Muscle layer of duodenum (tissue), 2 donors: ENCODE results near the gene TFF2.

Source experiments
- H3K27ac ChIP-seq: one replicate; pipeline ENCODE4 v1.7.0; 2013; ENCODE audit warnings: mild to moderate bottlenecking, low read length
- H3K27me3 ChIP-seq: one replicate; pipeline ENCODE4 v1.7.0; 2013; ENCODE audit warnings: low read depth, mild to moderate bottlenecking, control low read depth, low read length
- H3K36me3 ChIP-seq, 2 donors: one replicate each; pipeline ENCODE4 v1.7.0; 2013; ENCODE audit warnings: low read length in 2 of 2, control low read depth in 1 of 2, mild to moderate bottlenecking in 1 of 2; ENCODE audit not compliant: insufficient read depth in 2 of 2, control insufficient read depth in 1 of 2
- H3K4me1 ChIP-seq, 2 donors: one replicate each; pipeline ENCODE4 v1.7.0; 2013; ENCODE audit warnings: low read length in 2 of 2, mild to moderate bottlenecking in 2 of 2, control low read depth in 1 of 2, moderate library complexity in 1 of 2; ENCODE audit not compliant: insufficient read depth in 2 of 2, control insufficient read depth in 1 of 2
- H3K4me3 ChIP-seq, 2 donors: one replicate each; pipeline ENCODE4 v1.7.0; 2013; ENCODE audit warnings: low read length in 2 of 2, low read depth in 1 of 2, mild to moderate bottlenecking in 1 of 2
- H3K9me3 ChIP-seq, 2 donors: one replicate each; pipeline ENCODE4 v1.7.0; 2013; ENCODE audit warnings: low read length in 2 of 2, control low read depth in 1 of 2, mild to moderate bottlenecking in 1 of 2; ENCODE audit not compliant: control insufficient read depth in 1 of 2
- donor health status: healthy.

Gene TFF2

GRCh38 chr21:42382915-42383314 is 32.1 kb upstream of the TFF2 start:
- H3K27me3 ChIP-seq: no peaks in the 10 kb centered on the region
- H3K27ac ChIP-seq: no peak overlapping the region
- H3K4me3 ChIP-seq: no peak overlapping the region
- peaks cover 4 to 13% of the 10 kb centered on the region in 2 donors for H3K9me3 ChIP-seq
- no peaks in the 10 kb centered on the region for H3K4me1 ChIP-seq
- no peaks in the 10 kb centered on the region for H3K36me3 ChIP-seq

DNA sequence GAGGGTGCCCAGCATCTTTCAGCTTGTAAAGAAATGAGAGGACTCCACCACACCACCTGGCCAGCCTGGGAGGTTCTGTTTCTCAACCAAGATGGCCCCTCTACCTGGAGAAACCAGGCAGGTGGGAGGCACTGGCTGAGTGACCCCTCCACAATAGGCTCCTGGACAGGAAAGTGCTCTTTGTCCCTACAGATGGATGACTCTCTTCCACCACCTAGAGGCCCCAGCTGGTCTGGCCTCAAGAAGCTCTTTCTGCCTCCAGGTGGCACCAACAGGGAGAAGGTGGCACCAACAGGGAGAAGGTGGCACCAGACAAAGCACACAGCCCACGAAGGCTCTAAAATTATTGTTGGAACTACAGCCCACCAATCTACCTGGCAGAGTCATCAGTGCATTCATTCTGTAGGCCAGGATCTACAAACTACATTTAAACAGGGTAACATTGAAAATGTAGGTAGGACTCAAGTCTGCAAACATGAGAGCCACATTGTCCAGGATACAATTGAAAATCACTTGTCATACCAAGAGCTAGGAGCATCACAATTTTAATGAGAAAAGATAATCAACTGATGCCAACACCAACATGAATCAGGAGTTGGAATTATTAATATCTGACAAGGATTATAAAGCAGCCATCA is 30.7 kb upstream of the TFF2 start:
- Histone ChIP-seq H3K27ac (no peak overlapping the region), H3K9me3 (peaks cover 4 to 13% of the 10 kb centered on the region in 2 donors), H3K36me3 (no peaks in the 10 kb centered on the region), H3K4me3 (no peak overlapping the region), H3K27me3 (no peaks in the 10 kb centered on the region), H3K4me1 (no peaks in the 10 kb centered on the region)

DNA sequence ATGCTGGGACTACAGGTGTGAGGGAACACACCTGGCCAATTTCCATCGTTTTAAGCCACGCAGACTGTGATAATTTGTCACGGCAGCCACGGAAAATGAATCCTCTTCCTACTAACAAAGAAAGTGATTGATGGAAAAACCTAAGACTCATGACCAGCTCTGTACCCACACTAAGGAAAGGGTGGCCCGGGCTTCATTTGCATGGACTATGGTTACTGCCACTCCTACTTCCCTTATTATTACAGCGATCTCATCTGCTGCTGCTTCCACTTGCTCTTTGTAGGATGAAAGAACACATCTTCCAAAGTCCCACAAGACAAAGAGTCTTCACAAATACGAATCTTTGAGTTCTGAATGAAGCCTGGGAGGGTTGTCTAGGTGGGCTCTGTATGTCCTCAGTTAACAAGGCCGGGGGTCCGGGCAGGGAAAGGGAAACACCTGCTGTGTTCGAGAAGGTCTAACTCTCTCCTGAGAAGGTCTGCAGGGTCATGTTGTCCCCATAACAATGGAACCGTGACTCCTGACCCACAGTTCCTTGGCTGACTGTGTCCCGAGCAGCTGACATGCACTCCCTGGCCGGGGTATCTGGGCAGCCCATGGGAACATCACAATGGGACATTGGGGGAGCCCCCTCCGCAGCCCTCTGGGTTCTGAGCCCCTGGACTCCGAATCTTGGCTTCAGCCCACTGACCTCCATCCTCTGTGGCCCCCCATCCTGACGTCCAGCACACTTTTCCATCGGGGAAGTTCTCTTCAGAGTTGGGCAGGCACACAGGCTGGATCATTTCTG is 28.8 kb upstream of the TFF2 start:
- no peaks in the 10 kb centered on the region for H3K36me3 ChIP-seq

GRCh38 chr21:42378418-42378817 is 27.6 kb upstream of the TFF2 start:
- no peaks in the 10 kb centered on the region for H3K27me3 ChIP-seq
- H3K36me3 ChIP-seq: no peaks in the 10 kb centered on the region
- H3K9me3 ChIP-seq: peaks cover 4 to 13% of the 10 kb centered on the region in 2 donors
- H3K4me1 ChIP-seq: no peaks in the 10 kb centered on the region
- H3K4me3 ChIP-seq: no peak overlapping the region
- H3K27ac ChIP-seq: no peak overlapping the region

More for the DNA sequence above, 28.8 kb upstream of the TFF2 start:
- no peaks in the 10 kb centered on the region for H3K4me1 ChIP-seq
- no peak overlapping the region for H3K4me3 ChIP-seq
- no peak overlapping the region for H3K27ac ChIP-seq
- H3K9me3 ChIP-seq: peaks cover 4 to 13% of the 10 kb centered on the region in 2 donors
- H3K27me3 ChIP-seq: no peaks in the 10 kb centered on the region

DNA sequence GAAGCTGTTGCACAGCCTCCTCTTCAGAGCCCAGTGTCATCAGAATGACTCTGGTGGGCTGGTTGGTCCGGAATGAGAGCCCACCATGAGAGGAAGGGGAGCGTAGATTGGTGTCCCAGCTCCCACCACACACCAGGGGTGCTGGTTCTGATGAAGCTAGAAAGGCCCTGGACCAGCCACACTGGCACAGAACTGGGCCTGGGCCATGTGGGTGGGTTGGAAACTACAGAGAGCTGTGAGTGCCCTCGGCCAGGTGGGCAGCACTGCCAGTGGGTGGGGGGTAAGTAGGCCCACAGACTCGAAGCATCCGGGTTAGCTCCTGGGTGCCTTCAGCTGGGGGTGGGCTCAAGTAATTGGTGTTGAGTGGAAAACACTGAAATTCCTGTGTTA is 27.2 kb upstream of the TFF2 start:
- H3K27ac ChIP-seq: no peak overlapping the region
- no peaks in the 10 kb centered on the region for H3K36me3 ChIP-seq
- peaks cover 4 to 13% of the 10 kb centered on the region in 2 donors for H3K9me3 ChIP-seq
- no peak overlapping the region for H3K4me3 ChIP-seq
- H3K27me3 ChIP-seq: no peaks in the 10 kb centered on the region
- H3K4me1 ChIP-seq: no peaks in the 10 kb centered on the region

GRCh38 chr21:42377211-42377950 is 26.6 kb upstream of the TFF2 start:
- peaks cover 4 to 12% of the 10 kb centered on the region in 2 donors for H3K9me3 ChIP-seq
- H3K27me3 ChIP-seq: no peaks in the 10 kb centered on the region
- H3K4me3 ChIP-seq: no peak overlapping the region
- no peaks in the 10 kb centered on the region for H3K36me3 ChIP-seq
- no peak overlapping the region for H3K27ac ChIP-seq
- H3K4me1 ChIP-seq: no peaks in the 10 kb centered on the region

GRCh38 chr21:42376338-42376982 is 25.7 kb upstream of the TFF2 start:
- no peak overlapping the region for H3K27ac ChIP-seq
- H3K4me1 ChIP-seq: no peaks in the 10 kb centered on the region
- H3K4me3 ChIP-seq: no peak overlapping the region
- H3K27me3 ChIP-seq: no peaks in the 10 kb centered on the region
- peaks cover 0 to 3% of the 10 kb centered on the region in 2 donors for H3K9me3 ChIP-seq
- no peaks in the 10 kb centered on the region for H3K36me3 ChIP-seq

DNA sequence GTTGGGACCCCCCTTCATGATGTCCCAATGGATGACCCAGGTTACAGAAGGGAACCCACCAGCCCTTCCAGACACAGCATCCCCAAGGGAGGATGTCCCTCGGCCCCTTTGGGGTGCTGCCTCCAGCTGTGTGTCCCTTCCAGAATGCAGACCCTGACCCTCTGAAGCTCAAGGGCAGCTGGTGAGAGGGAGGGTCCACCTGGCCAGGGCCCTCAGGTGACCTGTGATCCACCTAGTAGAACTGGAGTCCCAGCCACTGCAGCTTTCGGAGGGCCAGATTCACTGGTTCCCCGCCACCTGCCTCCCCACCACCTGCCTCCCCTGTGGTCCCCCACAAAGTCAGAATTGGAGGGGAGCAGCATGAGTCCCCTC is 25.2 kb upstream of the TFF2 start:
- Histone ChIP-seq H3K27me3 (no peaks in the 10 kb centered on the region), H3K4me1 (no peaks in the 10 kb centered on the region), H3K36me3 (no peaks in the 10 kb centered on the region), H3K9me3 (no peaks in the 10 kb centered on the region), H3K27ac (no peak overlapping the region), H3K4me3 (no peak overlapping the region)

- no peak overlapping the region for H3K4me3 ChIP-seq
- H3K4me1 ChIP-seq: no peaks in the 10 kb centered on the region
- H3K27me3 ChIP-seq: no peaks in the 10 kb centered on the region
- H3K36me3 ChIP-seq: no peaks in the 10 kb centered on the region
- no peak overlapping the region for H3K27ac ChIP-seq
- no peaks in the 10 kb centered on the region for H3K9me3 ChIP-seq
Observed at GRCh38 chr21:42375506-42375905, 24.7 kb upstream of the TFF2 start.

DNA sequence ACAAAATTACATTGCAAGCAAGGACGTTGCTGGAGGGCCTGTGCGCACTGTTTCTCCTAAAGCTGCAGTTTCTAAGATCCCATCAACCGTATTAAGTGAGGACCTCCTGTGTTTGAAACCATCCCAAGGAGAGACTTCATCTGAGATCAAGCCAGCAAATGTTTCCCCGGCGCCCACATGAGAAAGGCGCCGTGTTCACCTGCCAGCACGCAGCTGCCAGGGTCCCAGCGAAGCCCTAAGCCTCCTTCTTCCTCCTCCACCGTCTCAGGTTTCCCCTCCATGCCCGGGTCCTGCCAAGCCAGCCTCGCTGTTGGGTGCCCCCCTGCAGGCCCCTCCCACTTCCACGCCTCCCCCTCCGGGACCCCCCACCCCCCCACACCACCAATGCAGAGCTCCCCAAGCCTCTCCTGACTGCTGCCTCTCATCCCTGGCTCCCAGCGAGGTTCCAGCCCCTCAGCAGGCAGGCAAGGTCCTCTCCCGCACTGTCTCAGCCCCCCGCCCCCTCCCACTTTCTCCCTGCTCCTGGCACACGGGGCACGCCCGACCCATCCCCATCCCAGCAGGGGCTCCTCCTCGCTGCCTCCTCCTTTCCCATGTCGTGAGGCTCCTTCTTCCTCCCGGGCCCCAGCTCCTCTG is 24.2 kb upstream of the TFF2 start:
- Histone ChIP-seq H3K36me3 (no peaks in the 10 kb centered on the region), H3K4me1 (no peaks in the 10 kb centered on the region), H3K4me3 (no peak overlapping the region), H3K9me3 (no peaks in the 10 kb centered on the region), H3K27me3 (no peaks in the 10 kb centered on the region), H3K27ac (no peak overlapping the region)

GRCh38 chr21:42374457-42374856 is 23.7 kb upstream of the TFF2 start:
- Histone ChIP-seq H3K9me3 (no peaks in the 10 kb centered on the region), H3K4me3 (no peak overlapping the region), H3K27me3 (no peaks in the 10 kb centered on the region), H3K27ac (no peak overlapping the region), H3K4me1 (no peaks in the 10 kb centered on the region), H3K36me3 (no peaks in the 10 kb centered on the region)
